Vein endothelial cell (primary cell): ENCODE results near the gene SLC26A2. TPM values are rescaled to one million over a fixed set of nuclear protein-coding genes. Genes with fewer than 3 reads are reported as not detected.

Experiments used
- small RNA-seq: library from RNA; depleted of rRNA; stranded (forward); fragments of <200 nt; gene quantifications from one replicate; pipeline ENCODE3, GENCODE V24; 2012
- total RNA-seq: library from RNA; depleted of rRNA; stranded (reverse); fragments of >200 nt; gene quantifications from 2 replicates; pipeline ENCODE4 v1.2.3, GENCODE V29; 2012

Gene SLC26A2
- total RNA-seq: 28.4 and 33.4 TPM in 2 replicates

DNA sequence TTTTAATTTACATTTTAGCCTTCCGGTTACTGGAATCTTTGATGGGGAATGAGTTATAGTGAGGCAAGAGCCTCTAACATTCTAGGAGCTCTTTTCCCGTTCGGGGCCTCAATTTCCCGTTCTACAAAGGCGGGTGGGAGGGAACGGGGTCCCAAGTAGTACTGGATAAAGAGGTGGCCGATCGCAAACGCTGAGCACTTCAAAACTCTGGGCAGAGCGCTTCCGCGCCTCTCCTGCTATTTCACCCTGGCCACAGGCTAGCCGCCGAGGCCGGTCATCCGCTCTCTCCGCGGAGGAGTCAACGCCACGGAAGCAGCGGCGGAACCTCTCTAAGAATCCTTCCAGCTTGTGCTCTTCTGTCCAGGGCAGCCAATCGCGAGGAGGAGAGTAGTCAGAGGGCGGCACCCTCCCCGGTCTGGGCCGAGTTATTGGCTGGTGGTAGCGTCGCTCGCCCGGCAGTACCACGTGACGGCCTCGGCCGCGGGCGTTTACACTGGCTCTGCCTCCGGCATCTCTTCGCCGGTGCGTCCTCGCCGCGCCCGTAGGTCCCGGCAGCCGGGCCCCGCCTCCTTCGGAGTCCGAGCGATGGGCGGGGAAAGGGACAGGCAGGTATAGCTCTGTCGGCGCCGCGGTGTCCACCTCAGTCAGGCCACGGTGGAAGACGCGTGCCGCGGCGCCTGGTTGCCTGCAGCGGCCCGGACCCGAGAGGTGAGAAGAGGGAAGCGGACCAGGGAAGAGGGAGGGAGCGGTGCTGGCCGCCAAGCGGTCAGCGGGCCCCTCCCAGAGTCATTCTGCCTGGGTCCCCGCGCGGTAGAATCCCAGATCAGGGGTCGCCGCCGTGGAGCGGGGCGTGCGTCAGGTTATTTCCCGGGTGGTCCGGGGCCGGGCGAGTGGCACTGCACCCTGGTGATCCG is at the start of gene SLC26A2:
Gene SLC26A2 (plus strand): TSS at position 487 of the 914 bp plus-strand sequence. CDS start 16,895 bp downstream, outside the sequence.

DNA sequence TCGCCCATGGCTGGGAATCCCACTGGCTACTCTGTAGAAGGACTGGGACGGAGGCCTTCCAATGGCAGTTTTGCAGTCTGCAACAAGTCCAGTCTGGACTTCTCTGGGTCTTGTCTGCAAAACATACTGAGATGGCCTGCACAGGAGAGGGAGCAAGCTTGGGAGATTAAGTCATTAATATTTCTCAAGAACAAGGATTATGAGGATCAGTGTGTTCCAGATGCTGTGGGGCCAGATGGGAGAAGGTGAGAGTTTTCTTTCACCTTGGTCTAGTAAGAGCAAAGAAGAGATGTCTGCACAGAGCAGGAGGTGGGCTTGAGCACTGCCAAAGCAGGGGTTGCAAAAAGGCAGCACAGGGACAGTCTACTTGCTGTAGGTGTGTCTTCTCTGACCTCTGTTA is 15.9 kb upstream of the SLC26A2 start, which contains the start of gene PDE6A:
Gene PDE6A (minus strand): TSS at position 128 of the 400 bp plus-strand sequence. CDS start 120 bp downstream, at position 8.

DNA sequence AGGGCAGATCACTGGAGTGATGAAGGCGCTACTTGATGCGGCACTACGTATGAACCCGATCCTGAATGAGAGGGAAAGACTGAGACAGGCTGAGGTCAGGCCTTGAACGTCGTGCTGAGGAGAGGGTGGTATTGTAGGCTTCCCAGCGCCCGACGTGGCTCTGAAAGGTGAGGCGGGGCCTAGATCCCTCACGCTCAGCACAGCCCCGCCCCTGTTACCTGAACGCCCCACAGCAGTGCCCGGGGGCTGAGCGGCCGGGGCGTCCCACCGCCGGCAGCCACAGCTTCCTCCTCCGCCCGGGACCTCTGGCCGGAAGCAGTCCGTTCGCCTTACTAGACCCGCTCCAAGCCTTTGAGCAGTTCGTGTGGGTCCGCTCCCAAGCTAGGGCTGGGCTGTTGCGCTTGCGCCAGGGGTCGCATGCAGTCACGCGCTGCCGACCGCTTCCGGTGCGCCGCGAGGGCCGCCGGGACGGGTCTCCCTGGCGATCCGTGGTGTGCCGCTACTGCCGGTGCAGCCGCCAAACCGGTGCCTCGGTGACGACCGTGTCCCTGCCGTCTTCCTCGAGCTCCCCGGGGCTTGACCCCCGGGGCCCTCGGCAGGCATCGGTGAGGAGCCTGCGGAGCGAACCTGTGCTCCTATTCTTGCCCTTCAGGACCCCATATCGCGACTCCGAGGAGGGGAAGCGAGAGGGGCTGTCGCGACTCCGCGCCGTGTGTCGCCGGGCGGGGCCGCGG is 39.9 kb downstream of the SLC26A2 start, which contains the start of the genes HMGXB3 and TIGD6:
Gene HMGXB3 (plus strand): TSS at position 484 of the 734 bp plus-strand sequence. CDS start 4,114 bp downstream, outside the sequence.
Gene TIGD6 (minus strand): TSS at position 399 of the 734 bp plus-strand sequence. CDS start 4,306 bp downstream, outside the sequence.

Small RNA genes lying within 50 kb of the gene (small RNA-seq; reads per million reads assigned to genes)
- gene RF00019: not detected

Other genes starting within 250 kb of the SLC26A2 start
- gene PPARGC1B, start 230.4 kb upstream of the SLC26A2 start, total RNA-seq: 1.1 and 1.3 TPM in 2 replicates
- under 0.01 TPM in 1 of 2 replicates, not detected in the other for gene PDE6A, start 16.0 kb upstream of the SLC26A2 start, total RNA-seq
- gene TIGD6, start 39.9 kb downstream of the SLC26A2 start, total RNA-seq: 4.2 and 5.5 TPM in 2 replicates
- 37.2 and 41.7 TPM in 2 replicates for gene HMGXB3, start 40.0 kb downstream of the SLC26A2 start, total RNA-seq
- gene CSF1R, start 125.8 kb downstream of the SLC26A2 start, total RNA-seq: not detected in 2 replicates
- 1.3 and 5.9 TPM in 2 replicates for gene PDGFRB, start 195.1 kb downstream of the SLC26A2 start, total RNA-seq
- not detected in 2 replicates for gene CDX1, start 206.0 kb downstream of the SLC26A2 start, total RNA-seq
- gene SLC6A7, start 229.3 kb downstream of the SLC26A2 start, total RNA-seq: not detected in 2 replicates